Keratinocyte (primary cell): ENCODE results near the gene SF3B6. TPM values are rescaled to one million over a fixed set of nuclear protein-coding genes. Genes with fewer than 3 reads are reported as not detected.

ENCODE experiments used
- DNase-seq: peaks from one replicate; pipeline ENCODE4 v3.0.0-alpha.2; 2011; ENCODE audit warnings: low read depth, missing footprints, low spot score
- FAIRE-seq: peaks from 2 replicates; lab custom pipeline; 2011; peaks lifted over from hg19 to GRCh38; lab: Jason Lieb, UNC
- H2AFZ ChIP-seq: 2 replicates; pipeline ENCODE4 v1.6.0; 2012; ENCODE audit warnings: low read length, control low read depth, inconsistent platforms; ENCODE audit not compliant: control insufficient read depth
- H3K27ac ChIP-seq: 2 replicates; pipeline ENCODE4 v1.5.1; 2011; ENCODE audit warnings: low read length; ENCODE audit not compliant: control insufficient read depth, insufficient read depth
- H3K27me3 ChIP-seq: 3 replicates; pipeline ENCODE4 v1.6.0; 2011; ENCODE audit warnings: low read length; ENCODE audit not compliant: control insufficient read depth, insufficient read depth; ENCODE audit errors: extremely low read depth
- H3K36me3 ChIP-seq, 2 experiments: 2 replicates in 1 of 2; 3 replicates in 1 of 2; pipeline ENCODE4 v1.5.1; 2011; ENCODE audit warnings: low read length in 2 of 2, mild to moderate bottlenecking in 1 of 2; ENCODE audit not compliant: control insufficient read depth in 2 of 2, insufficient read depth in 2 of 2; ENCODE audit errors: extremely low read depth in 1 of 2
- H3K4me1 ChIP-seq: 3 replicates; pipeline ENCODE4 v1.5.1; 2011; ENCODE audit warnings: low read length; ENCODE audit not compliant: control insufficient read depth, insufficient read depth; ENCODE audit errors: extremely low read depth
- H3K4me2 ChIP-seq: 3 replicates; pipeline ENCODE4 v1.6.0; 2011; ENCODE audit warnings: low read depth, low read length; ENCODE audit not compliant: control insufficient read depth, insufficient read depth; ENCODE audit errors: extremely low read depth
- H3K4me3 ChIP-seq, 3 experiments: fragments of 200-600 bp in 1 of 3; sonication (generic) in 1 of 3; 2 replicates in 2 of 3; 3 replicates in 1 of 3; pipeline ENCODE4 v1.5.1; 2011 to 2016; ENCODE audit warnings: low read length in 3 of 3, mild to moderate bottlenecking in 3 of 3, control low read depth in 2 of 3, inconsistent platforms in 1 of 3, low read depth in 1 of 3, mixed read lengths in 1 of 3, mixed run types in 1 of 3, moderate library complexity in 1 of 3; ENCODE audit not compliant: control insufficient read depth in 2 of 3, insufficient read depth in 2 of 3; ENCODE audit errors: extremely low read depth in 1 of 3
- H3K79me2 ChIP-seq: 2 replicates; pipeline ENCODE4 v1.6.0; 2012; ENCODE audit warnings: low read length; ENCODE audit not compliant: control insufficient read depth, insufficient read depth
- H3K9ac ChIP-seq: 3 replicates; pipeline ENCODE4 v1.6.0; 2011; ENCODE audit warnings: low read length; ENCODE audit not compliant: control insufficient read depth, insufficient read depth; ENCODE audit errors: extremely low read depth
- H3K9me1 ChIP-seq: 3 replicates; pipeline ENCODE4 v1.6.0; 2011; ENCODE audit warnings: low read length; ENCODE audit not compliant: control insufficient read depth, insufficient read depth; ENCODE audit errors: extremely low read depth
- H3K9me3 ChIP-seq: 2 replicates; pipeline ENCODE4 v1.5.1; 2012; ENCODE audit warnings: low read depth, low read length; ENCODE audit not compliant: control insufficient read depth
- H4K20me1 ChIP-seq: 3 replicates; pipeline ENCODE4 v1.6.0; 2011; ENCODE audit warnings: low read length; ENCODE audit not compliant: control insufficient read depth, insufficient read depth; ENCODE audit errors: extremely low read depth
- EZH2 ChIP-seq: IDR thresholded peaks from one replicate; pipeline ENCODE4 v1.6.1; 2012; ENCODE audit warnings: inconsistent platforms, mild to moderate bottlenecking, low read length, moderate library complexity
- dilution Hi-C: fragments of 300-500 bp; cut with MboI; formaldehyde crosslinking; loops from one replicate; pipeline ENCODE4 v1.7.0; 2020; ENCODE audit warnings: low sequenced_read_pairs; ENCODE audit not compliant: extremely low pct_ligation_motif_present
- polyA plus RNA-seq, 5 experiments: library from polyadenylated mRNA; depleted of rRNA in 3 of 5; stranded (reverse) in 3 of 5; stranded (forward) in 1 of 5; unstranded in 1 of 5; fragments of >200 nt; gene quantifications; 1 replicate in 1 of 5; 2 replicates in 3 of 5; 3 replicates in 1 of 5; pipeline versions ENCODE4 v1.2.1 to v1.2.3, GENCODE V29; 2011 to 2012; ENCODE audit warnings: missing spikeins in 2 of 5, low read depth in 1 of 5, low replicate concordance in 1 of 5
- TF ChIP-seq, protein P1 (sequence below), 3 experiments: IDR thresholded peaks in 1 of 3; conservative IDR thresholded peaks in 1 of 3; optimal IDR thresholded peaks in 1 of 3; 2 replicates in 2 of 3; 3 replicates in 1 of 3; pipeline versions ENCODE3 to v1.5.1; 2011; ENCODE audit warnings: low read length in 3 of 3, mild to moderate bottlenecking in 3 of 3, moderate library complexity in 2 of 3, control low read depth in 1 of 3, inconsistent platforms in 1 of 3; ENCODE audit not compliant: insufficient read depth in 2 of 3; ENCODE audit errors: extremely low read depth in 1 of 3

Gene SF3B6
- polyA plus RNA-seq, 1 donor (not counting 4 experiments of a cell fraction or from before 2014, with no cell fraction given), result 347 TPM

DNA sequence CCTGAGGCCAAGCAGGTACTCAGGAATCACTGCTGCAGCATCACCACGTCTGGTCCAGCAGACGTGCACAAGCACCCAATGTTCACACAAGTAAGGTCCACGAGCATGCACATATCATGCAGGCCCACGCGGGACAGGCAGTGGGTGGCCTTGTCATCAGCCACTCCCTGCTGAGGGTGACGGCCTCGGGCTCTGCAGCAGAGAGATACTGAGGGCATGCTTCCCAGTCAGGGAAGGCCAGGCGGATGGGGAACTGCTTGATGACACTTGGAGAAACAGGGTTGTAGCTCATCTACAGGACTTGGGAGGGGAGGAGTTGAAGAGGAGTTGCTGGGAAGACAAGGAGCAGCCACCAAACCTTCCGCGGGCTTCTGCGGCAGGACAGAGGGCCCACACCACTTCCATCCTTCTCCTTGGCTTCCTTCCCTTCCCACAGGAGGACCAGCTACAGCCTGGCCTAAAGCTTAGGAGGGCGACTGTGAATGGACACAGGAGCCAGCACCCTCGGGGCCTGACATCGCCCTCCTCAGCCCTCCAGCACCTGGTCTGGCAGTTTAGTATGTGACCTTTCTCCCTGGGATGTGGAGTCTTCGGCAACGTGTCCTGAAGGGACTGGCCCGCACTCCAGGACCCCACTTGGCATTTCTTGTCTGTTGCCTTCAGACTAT, 51.0 kb downstream of the SF3B6 start:
- Histone ChIP-seq H3K4me3 (no peak overlapping the region), H3K36me3 (peaks cover 1 to 11% of the 10 kb centered on the region in 2 experiments), H4K20me1 (no peaks in the 10 kb centered on the region), H3K9me1 (no peaks in the 10 kb centered on the region), H3K4me1 (peaks cover 3% of the 10 kb centered on the region), H3K79me2 (no peaks in the 10 kb centered on the region), H2AFZ (no peak overlapping the region), H3K9ac (no peak overlapping the region), H3K4me2 (no peak overlapping the region), H3K9me3 (no peaks in the 10 kb centered on the region), H3K27me3 (no peaks in the 10 kb centered on the region), H3K27ac (no peak overlapping the region)
- DNase-seq (no peak), FAIRE-seq (no peak)
- TF ChIP-seq, protein P1, sequence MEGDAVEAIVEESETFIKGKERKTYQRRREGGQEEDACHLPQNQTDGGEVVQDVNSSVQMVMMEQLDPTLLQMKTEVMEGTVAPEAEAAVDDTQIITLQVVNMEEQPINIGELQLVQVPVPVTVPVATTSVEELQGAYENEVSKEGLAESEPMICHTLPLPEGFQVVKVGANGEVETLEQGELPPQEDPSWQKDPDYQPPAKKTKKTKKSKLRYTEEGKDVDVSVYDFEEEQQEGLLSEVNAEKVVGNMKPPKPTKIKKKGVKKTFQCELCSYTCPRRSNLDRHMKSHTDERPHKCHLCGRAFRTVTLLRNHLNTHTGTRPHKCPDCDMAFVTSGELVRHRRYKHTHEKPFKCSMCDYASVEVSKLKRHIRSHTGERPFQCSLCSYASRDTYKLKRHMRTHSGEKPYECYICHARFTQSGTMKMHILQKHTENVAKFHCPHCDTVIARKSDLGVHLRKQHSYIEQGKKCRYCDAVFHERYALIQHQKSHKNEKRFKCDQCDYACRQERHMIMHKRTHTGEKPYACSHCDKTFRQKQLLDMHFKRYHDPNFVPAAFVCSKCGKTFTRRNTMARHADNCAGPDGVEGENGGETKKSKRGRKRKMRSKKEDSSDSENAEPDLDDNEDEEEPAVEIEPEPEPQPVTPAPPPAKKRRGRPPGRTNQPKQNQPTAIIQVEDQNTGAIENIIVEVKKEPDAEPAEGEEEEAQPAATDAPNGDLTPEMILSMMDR (optimal IDR thresholded peaks at IDR 0.05 in 1 of 3, IDR thresholded peaks at IDR 0.05 in 1 of 3, conservative IDR thresholded peaks at IDR 0.05 in 1 of 3; ENCODE audit: extremely low read depth in 1 of 3, insufficient read depth in 2 of 3, low read length in 3 of 3), result no peak
- no peak for TF ChIP-seq EZH2
- dilution Hi-C loops, result no loop called here

DNA sequence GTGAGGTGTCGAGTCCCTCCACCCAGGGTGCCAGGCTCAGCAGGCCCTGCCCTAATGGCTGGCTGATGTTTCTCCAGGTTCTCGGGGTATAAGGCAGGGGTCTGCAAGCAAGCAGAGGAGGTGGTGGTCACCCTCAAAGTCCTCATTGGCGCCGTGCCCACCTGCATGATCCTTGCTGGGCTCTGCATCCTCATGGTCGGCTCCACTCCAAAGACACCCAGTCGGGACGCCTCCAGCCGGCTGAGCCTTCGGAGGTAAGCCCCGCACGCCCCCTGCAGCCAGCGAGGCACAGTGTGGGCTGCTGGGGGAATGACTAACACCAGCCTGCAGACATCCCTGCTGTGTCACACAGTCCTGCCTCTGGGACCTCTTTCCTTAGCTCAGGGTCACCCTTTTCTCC, 52.1 kb downstream of the SF3B6 start:
- no peak for DNase-seq
- Histone ChIP-seq H4K20me1 (no peaks in the 10 kb centered on the region), H3K36me3 (peaks cover 1 to 4% of the 10 kb centered on the region in 2 experiments), H3K27ac (no peak overlapping the region), H3K27me3 (no peaks in the 10 kb centered on the region), H3K4me1 (peaks cover 3% of the 10 kb centered on the region), H3K9me1 (no peaks in the 10 kb centered on the region), H3K9me3 (no peaks in the 10 kb centered on the region), H3K4me3 (no peak overlapping the region), H3K9ac (no peak overlapping the region), H3K79me2 (no peaks in the 10 kb centered on the region), H3K4me2 (no peak overlapping the region), H2AFZ (no peak overlapping the region)
- TF ChIP-seq, protein P1 (optimal IDR thresholded peaks at IDR 0.05 in 1 of 3, IDR thresholded peaks at IDR 0.05 in 1 of 3, conservative IDR thresholded peaks at IDR 0.05 in 1 of 3; ENCODE audit: extremely low read depth in 1 of 3, insufficient read depth in 2 of 3, low read length in 3 of 3), result no peak
- no peak for TF ChIP-seq EZH2
- dilution Hi-C loops, result no loop called here
- no peak for FAIRE-seq
